Measurements from ENCODE around the gene POLR2I.

GRCh38 chr19:36112678-36113077 lies 2.0 kb downstream of the POLR2I start:
- TF ChIP-seq CTCF (IDR thresholded peaks at IDR 0.05) (no peak), EZH2phosphoT487 (IDR thresholded peaks at IDR 0.05) (no peak), EZH2 (IDR thresholded peaks at IDR 0.05) (no peak)
